Activated CD4-positive, alpha-beta T cell treated with anti-CD3 and anti-CD28 coated beads, Interleukin-2, Interleukin-6, amounts not matched to agents 100 ng/mL and 50 ng/mL, durations not matched to agents 16 hours and 8 hours (primary cell): ENCODE results near the gene LIN37.
"Not testable (repeated sequence)": the region's sequence is repeated elsewhere in the genome, so short reads cannot be mapped to it uniquely, and the experiment has no call there.

Source experiments
- DNase-seq: peaks from one replicate; pipeline ENCODE4 v3.0.0-alpha.2; 2020

Gene LIN37

GRCh38 chr19:35719402-35720162, 28.8 kb upstream of the LIN37 start:
- no peak for DNase-seq

GRCh38 chr19:35720163-35720524, 28.2 kb upstream of the LIN37 start:
- DNase-seq, result no peak

DNA sequence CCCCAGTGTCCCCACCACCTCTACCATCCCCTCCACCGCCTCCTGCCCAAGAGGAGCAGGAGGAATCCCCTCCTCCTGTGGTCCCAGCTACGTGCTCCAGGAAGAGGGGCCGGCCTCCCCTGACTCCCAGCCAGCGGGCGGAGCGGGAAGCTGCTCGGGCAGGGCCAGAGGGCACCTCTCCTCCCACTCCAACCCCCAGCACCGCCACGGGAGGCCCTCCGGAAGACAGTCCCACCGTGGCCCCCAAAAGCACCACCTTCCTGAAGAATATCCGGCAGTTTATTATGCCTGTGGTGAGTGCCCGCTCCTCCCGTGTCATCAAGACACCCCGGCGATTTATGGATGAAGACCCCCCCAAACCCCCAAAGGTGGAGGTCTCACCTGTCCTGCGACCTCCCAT, 27.7 kb upstream of the LIN37 start:
- DNase-seq, result no peak

DNA sequence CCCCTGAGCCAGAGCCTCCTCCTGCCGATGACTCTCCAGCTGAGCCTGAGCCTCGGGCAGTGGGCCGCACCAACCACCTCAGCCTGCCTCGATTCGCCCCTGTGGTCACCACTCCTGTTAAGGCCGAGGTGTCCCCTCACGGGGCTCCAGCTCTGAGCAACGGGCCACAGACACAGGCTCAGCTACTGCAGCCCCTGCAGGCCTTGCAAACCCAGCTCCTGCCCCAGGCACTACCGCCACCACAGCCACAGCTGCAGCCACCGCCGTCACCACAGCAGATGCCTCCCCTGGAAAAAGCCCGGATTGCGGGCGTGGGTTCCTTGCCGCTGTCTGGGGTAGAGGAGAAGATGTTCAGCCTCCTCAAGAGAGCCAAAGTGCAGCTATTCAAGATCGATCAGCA, 27.0 kb upstream of the LIN37 start:
- DNase-seq, result no peak

GRCh38 chr19:35722461-35722860, 25.9 kb upstream of the LIN37 start:
- no peak for DNase-seq

DNA sequence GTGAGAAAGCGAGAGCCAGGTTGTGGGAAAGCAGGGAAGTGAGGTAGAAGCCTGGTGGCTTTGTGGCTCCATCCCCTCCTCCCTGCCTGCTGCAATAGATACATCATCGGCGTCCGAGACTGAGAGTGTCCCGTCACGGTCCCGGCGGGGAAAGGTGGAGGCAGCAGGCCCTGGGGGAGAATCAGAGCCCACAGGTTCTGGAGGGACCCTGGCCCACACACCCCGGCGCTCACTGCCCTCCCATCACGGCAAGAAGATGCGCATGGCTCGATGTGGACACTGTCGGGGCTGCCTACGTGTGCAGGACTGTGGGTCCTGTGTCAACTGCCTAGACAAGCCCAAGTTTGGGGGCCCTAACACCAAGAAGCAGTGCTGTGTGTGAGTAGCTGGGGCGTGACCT, 25.5 kb upstream of the LIN37 start:
- no peak for DNase-seq

DNA sequence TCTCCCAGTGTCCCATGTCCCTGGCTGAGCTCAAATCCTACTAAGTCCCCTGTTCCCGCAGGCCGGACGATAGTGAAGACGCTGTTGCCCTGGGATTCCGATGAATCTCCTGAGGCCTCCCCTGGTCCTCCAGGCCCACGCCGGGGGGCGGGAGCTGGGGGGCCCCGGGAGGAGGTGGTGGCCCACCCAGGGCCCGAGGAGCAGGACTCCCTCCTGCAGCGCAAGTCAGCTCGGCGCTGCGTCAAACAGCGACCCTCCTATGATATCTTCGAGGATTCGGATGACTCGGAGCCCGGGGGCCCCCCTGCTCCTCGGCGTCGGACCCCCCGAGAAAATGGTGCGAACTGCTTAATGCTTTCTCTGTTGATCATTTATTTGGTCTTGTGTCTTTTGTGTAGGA, 24.7 kb upstream of the LIN37 start:
- DNase-seq, result no peak

DNA sequence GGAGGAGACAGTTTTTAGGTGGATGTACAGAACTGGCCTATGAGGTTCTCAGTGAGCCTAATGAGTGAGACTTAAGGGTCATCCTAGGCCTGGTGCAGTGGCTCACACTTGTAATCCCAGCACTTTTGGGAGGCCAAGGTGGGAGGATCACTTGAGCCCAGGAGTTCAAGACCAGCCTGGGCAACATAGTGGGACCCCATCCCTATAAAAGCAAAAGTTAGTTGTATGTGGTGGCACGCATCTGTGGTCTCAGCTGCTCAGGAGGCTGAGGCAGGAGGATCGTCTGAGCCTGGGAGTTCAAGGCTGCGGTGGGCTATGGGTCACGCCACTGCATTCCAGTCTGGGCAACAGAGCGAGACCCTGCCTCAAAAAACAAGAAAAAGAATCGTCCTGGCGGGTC, 24.2 kb upstream of the LIN37 start:
- DNase-seq, result not testable (repeated sequence)

GRCh38 chr19:35724560-35724959, 23.8 kb upstream of the LIN37 start:
- DNase-seq, result no peak

- DNase-seq, result no peak
Measured at GRCh38 chr19:35725216-35725861, 23.0 kb upstream of the LIN37 start.

GRCh38 chr19:35727053-35727955, 21.1 kb upstream of the LIN37 start:
- no peak for DNase-seq

DNA sequence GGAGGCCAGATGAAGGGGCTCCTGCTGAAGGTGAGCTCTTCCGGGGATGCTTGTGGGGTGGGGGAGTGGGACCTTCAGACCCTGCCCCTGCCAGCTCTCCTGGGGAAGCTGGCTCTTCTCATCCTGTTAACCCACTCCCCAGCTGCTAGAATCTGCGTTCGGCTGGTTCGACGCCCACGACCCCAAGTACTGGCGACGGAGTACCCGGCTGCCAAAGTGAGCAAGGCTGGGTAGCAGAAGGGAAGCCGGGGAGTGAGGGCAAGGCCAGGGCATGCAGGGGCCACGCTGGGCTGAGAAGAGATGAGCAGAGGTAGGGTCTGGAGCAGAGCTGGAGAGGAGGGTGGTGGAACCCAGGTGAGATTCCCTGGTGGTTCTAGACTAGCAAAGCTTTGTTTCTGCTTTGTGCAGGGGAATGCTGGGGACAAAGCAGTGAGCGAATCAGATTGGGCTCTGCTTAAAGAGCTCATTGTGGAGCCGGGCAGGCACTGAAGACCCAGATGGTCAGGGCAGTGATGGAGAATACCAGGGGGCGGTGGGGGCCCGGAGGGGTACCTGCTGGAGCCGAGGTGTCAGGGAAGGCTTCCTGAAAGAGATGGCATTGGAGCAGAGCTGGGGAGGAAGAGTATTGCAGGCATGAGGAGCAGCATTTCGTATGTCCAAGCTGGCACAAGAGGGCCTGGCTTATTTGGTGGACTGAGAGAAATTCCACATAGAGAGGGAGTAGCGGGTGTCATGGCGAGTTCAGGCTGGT, 20.2 kb upstream of the LIN37 start:
- DNase-seq, result no peak

DNA sequence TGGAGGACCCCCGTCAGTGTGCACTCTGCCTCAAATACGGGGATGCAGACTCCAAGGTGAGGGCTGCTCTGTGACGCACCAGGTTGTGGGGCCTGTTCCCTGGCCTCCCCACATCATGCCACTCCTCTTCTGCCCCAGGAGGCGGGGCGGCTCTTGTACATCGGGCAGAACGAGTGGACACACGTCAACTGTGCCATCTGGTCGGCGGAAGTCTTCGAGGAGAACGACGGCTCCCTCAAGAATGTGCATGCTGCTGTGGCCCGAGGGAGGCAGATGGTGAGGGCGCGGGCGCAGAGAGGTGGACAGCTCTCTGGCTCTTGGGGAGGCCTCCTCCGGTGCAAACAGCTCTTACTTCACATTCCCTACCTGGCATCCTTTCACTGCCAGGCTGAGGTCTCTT, 19.4 kb upstream of the LIN37 start:
- no peak for DNase-seq

DNA sequence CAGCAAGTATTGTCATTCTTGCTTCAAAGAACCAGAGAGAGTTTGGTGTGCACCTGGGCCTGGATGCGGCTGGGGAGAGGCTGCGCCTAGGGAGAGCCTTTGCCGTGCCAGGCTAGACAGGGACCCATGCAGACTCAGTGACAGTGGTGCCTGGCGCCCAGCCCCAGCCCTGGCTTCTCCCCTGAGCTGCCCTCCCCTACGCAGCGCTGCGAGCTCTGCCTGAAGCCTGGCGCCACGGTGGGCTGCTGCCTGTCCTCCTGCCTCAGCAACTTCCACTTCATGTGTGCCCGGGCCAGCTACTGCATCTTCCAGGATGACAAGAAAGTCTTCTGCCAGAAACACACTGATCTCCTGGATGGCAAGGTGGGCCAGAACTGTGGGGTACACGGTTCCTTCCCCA, 18.6 kb upstream of the LIN37 start:
- DNase-seq, result no peak

- DNase-seq, result no peak
Measured at GRCh38 chr19:35730326-35730725, 18.1 kb upstream of the LIN37 start.

GRCh38 chr19:35731353-35731752, 17.0 kb upstream of the LIN37 start:
- no peak for DNase-seq

- no peak for DNase-seq
Measured at GRCh38 chr19:35731779-35732405, 16.5 kb upstream of the LIN37 start.

DNA sequence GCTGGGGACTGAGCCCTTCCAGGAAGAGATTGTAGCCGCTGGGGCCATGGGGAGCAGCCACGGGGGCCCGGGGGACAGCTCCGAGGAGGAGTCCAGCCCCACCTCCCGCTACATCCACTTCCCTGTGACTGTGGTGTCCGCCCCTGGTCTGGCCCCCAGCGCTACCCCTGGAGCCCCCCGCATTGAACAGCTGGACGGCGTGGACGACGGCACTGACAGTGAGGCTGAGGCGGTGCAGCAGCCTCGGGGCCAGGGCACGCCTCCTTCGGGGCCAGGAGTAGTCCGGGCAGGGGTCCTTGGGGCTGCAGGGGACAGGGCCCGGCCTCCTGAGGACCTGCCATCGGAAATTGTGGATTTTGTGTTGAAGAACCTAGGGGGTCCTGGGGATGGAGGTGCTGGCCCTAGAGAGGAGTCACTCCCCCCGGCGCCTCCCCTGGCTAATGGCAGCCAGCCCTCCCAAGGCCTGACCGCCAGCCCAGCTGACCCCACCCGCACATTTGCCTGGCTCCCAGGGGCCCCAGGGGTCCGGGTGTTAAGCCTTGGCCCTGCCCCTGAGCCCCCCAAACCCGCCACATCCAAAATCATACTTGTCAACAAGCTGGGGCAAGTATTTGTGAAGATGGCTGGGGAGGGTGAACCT, 15.7 kb upstream of the LIN37 start:
- DNase-seq, result no peak

GRCh38 chr19:35733180-35734125, 14.9 kb upstream of the LIN37 start:
- DNase-seq, result no peak

GRCh38 chr19:35734273-35734672, 14.1 kb upstream of the LIN37 start:
- no peak for DNase-seq

- DNase-seq, result no peak
Measured at GRCh38 chr19:35734889-35735288, 13.5 kb upstream of the LIN37 start.
